Thyroid gland (tissue), 4 donors: ENCODE data around the gene PPP2R2C. TPM values are rescaled to one million over a fixed set of nuclear protein-coding genes. Genes with fewer than 3 reads are reported as not detected.

Experiments used
- DNase-seq, 2 donors: peaks; one replicate each; pipeline ENCODE4 v3.0.0-alpha.2; 2019
- H3K27ac ChIP-seq, 3 donors: fragments of 200-600 bp; sonication (generic); 1 replicate in 2 of 3; 2 replicates in 1 of 3; pipeline ENCODE4 v1.5.1; 2016 to 2019; ENCODE audit warnings: mild to moderate bottlenecking in 1 of 3, moderate library complexity in 1 of 3
- H3K27me3 ChIP-seq: fragments of 200-600 bp; sonication (generic); one replicate; pipeline ENCODE4 v1.5.1; 2019
- H3K36me3 ChIP-seq, 2 donors: fragments of 200-600 bp; sonication (generic); one replicate each; pipeline ENCODE4 v1.5.1; 2016 to 2019
- H3K4me1 ChIP-seq, 2 donors: fragments of 200-600 bp; sonication (generic); one replicate each; pipeline ENCODE4 v1.5.1; 2017 to 2019
- H3K4me3 ChIP-seq, 3 donors: fragments of 200-600 bp; sonication (generic); replicated peaks in 1 of 3; 1 replicate in 2 of 3; 2 replicates in 1 of 3; pipeline ENCODE4 v1.5.1; 2016; ENCODE audit warnings: mild to moderate bottlenecking in 1 of 3
- H3K9me3 ChIP-seq: fragments of 200-600 bp; sonication (generic); one replicate; pipeline ENCODE4 v1.5.1; 2017
- POLR2A ChIP-seq, 2 donors: fragments of 450-650 bp; IDR thresholded peaks; one replicate each; pipeline ENCODE4 v1.6.1; 2017; ENCODE audit warnings: antibody characterized with exemption in 2 of 2, mild to moderate bottlenecking in 2 of 2, moderate library complexity in 1 of 2
- whole genome bisulfite sequencing, 2 donors: methylation state at CpG; one replicate each; pipeline ENCODE4 v1.1.5; 2017; 5-methylcytosine and 5-hydroxymethylcytosine counted together
- intact Hi-C: fragments of 100-400 bp; cut with DNase I; formaldehyde crosslinking; loops from one replicate; pipeline ENCODE4 v1.15.1; 2023
- total RNA-seq, 4 donors: library from RNA; depleted of rRNA; stranded (reverse); fragments of >200 nt; gene quantifications; one replicate each; pipeline ENCODE4 v1.2.3, GENCODE V29; 2016
- TF ChIP-seq, protein P1 (sequence below), 6 experiments: fragments of 200-600 bp in 3 of 6; fragments of 450-650 bp in 3 of 6; sonication (generic) in 3 of 6; IDR thresholded peaks; one replicate each; pipeline ENCODE4 v1.5.1; 2016 to 2019; ENCODE audit warnings: antibody characterized with exemption in 6 of 6, mild to moderate bottlenecking in 2 of 6, inconsistent platforms in 1 of 6, moderate library complexity in 1 of 6

PPP2R2C gene
- total RNA-seq, 4 donors from 2014 or later, result 0.15 to 1.5 (median 0.33) TPM; not detected in 1

DNA sequence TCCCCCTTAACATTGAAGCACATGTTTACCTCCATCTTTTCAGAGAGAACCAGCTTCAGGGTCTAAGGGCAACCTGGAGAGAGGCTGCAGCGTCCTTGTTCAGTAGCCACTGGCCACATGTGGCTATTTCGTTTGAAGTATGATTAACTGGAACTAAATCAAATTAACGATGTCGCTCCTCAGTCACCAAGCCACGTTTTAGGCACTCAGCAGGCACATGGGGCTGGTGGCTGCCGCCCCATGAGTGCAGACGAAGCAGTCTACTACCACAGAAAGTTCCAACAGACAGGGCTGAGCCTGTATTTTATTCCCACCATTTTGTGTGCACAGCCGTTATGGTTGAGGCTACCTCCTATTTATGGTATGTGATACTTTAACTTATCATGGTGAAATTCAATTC is 103.4 kb downstream of the PPP2R2C start:
- Histone ChIP-seq H3K4me1 (no peaks in the 10 kb centered on the region), H3K4me3 (no peak overlapping the region), H3K27ac (no peak overlapping the region), H3K36me3 (no peaks in the 10 kb centered on the region), H3K9me3 (no peaks in the 10 kb centered on the region), H3K27me3 (no peaks in the 10 kb centered on the region)
- TF ChIP-seq POLR2A (IDR thresholded peaks at IDR 0.05), result no peak
- TF ChIP-seq, protein P1, sequence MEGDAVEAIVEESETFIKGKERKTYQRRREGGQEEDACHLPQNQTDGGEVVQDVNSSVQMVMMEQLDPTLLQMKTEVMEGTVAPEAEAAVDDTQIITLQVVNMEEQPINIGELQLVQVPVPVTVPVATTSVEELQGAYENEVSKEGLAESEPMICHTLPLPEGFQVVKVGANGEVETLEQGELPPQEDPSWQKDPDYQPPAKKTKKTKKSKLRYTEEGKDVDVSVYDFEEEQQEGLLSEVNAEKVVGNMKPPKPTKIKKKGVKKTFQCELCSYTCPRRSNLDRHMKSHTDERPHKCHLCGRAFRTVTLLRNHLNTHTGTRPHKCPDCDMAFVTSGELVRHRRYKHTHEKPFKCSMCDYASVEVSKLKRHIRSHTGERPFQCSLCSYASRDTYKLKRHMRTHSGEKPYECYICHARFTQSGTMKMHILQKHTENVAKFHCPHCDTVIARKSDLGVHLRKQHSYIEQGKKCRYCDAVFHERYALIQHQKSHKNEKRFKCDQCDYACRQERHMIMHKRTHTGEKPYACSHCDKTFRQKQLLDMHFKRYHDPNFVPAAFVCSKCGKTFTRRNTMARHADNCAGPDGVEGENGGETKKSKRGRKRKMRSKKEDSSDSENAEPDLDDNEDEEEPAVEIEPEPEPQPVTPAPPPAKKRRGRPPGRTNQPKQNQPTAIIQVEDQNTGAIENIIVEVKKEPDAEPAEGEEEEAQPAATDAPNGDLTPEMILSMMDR (IDR thresholded peaks at IDR 0.05), result no peak
- WGBS, 2 donors, result 68 to 77% methylated on average over 8 of the region's 8 CpGs
- DNase-seq, result no peak
- intact Hi-C loops, result no loop called here

DNA sequence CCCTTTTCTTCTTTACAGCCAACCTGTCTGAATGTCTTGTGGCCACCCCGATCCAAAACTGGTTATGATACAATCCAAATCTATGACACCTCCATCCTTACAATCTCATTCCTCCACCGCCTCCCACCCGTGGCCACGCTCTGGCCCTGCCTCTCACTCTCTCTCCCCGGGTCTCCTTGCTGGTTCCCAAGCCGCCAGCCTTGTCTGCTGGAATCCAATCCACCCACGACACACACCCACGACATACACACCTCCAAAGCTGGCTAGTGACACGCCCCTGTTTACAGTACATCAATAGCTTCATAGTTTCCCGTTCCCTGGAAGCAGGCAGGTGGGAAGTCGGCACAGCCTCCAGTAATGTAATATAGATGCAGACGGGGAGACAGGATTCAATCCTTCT is 103.8 kb downstream of the PPP2R2C start:
- WGBS, 2 donors, result 74 to 79% methylated on average over 12 of the region's 12 CpGs
- Histone ChIP-seq H3K4me3 (no peak overlapping the region), H3K9me3 (no peaks in the 10 kb centered on the region), H3K4me1 (no peaks in the 10 kb centered on the region), H3K27me3 (no peaks in the 10 kb centered on the region), H3K36me3 (no peaks in the 10 kb centered on the region), H3K27ac (no peak overlapping the region)
- TF ChIP-seq, protein P1 (IDR thresholded peaks at IDR 0.05), result no peak
- no peak for TF ChIP-seq POLR2A (IDR thresholded peaks at IDR 0.05)
- DNase-seq, result no peak
- intact Hi-C loops, result no loop called here

DNA sequence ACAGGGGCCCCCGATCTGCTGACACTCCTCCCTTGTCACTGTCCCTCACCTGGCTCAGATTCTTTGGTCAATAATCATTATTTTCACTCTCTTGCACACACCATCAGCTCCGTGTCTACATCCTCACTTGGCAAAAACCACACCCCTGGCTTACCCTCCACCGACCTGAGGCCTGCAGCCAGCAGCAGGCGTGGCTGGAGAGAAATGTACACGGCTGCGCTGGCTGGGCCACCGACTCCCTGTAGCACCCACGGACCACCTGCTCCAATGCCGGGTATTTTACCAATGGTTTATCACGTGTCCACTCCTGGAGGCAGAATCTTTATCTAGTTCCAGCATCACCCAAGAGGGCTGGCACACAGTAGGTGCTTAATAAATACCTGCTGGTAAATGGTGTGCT is 104.3 kb downstream of the PPP2R2C start:
- TF ChIP-seq, protein P1 (IDR thresholded peaks at IDR 0.05), result no peak
- TF ChIP-seq POLR2A (IDR thresholded peaks at IDR 0.05), result no peak
- intact Hi-C loops, result no loop called here
- no peaks in the 10 kb centered on the region for H3K27me3 ChIP-seq

DNA sequence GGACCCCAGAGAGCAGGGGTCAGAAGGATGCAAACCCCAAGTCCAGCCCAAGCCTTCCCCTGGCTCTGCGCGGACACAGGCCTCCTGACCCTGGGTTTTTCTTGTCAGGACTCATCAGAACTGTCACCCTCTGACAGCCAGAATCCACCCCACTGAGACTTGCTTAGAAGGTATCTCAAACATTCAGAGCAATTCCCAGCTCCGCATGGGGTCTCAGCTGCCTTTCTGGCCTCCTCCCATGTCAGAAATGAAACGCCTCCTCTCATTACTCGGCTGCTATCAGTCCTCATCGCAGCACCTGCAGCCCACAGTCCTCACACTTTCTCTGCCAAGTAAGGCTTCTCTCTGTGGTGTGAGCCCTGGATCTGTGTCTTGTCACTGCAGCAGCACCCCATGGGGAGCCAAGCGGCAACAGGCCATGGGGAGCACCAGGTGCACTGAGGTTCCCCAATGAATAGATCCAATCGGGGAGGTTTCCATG is 105.0 kb downstream of the PPP2R2C start:
- 18 to 21% methylated on average over 6 to 8 of the region's 8 CpGs for WGBS, 2 donors
- Histone ChIP-seq H3K9me3 (no peaks in the 10 kb centered on the region), H3K27me3 (no peaks in the 10 kb centered on the region), H3K36me3 (no peaks in the 10 kb centered on the region), H3K4me1 (no peaks in the 10 kb centered on the region), H3K27ac (no peak overlapping the region), H3K4me3 (no peak overlapping the region)
- TF ChIP-seq, protein P1 (IDR thresholded peaks at IDR 0.05), result no peak
- TF ChIP-seq POLR2A (IDR thresholded peaks at IDR 0.05), result no peak
- no peak for DNase-seq
- intact Hi-C loops, result no loop called here

More for the DNA sequence above, 104.3 kb downstream of the PPP2R2C start:
- Histone ChIP-seq H3K36me3 (no peaks in the 10 kb centered on the region), H3K9me3 (no peaks in the 10 kb centered on the region), H3K4me3 (no peak overlapping the region), H3K4me1 (no peaks in the 10 kb centered on the region), H3K27ac (no peak overlapping the region)
- no peak for DNase-seq
- whole genome bisulfite sequencing, 2 donors, result 64 to 75% methylated on average over 9 to 10 of the region's 10 CpGs

DNA sequence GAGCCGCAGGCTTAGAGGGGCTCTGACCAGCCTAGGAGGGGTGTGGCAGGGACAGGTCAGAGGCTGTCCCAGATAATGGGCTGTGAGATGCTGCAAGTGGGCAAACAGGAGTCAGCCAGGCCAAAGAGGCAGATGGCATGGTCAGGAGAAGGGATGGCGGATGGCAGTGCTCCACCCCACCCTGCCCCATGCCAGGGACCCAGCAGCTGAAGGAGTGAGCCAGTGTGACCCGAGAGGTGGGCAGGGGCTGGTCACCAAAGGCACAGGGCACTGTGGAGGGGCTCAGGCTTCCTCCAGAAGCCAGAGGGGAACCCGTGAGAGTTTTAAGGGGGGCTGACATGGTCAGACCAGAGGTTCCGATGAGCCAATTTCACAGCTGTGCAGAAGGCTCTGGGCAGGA is 105.8 kb downstream of the PPP2R2C start:
- no peaks in the 10 kb centered on the region for H3K27me3 ChIP-seq
- TF ChIP-seq, protein P1 (IDR thresholded peaks at IDR 0.05), result no peak
- no peak for TF ChIP-seq POLR2A (IDR thresholded peaks at IDR 0.05)
- H3K4me1 ChIP-seq, result no peaks in the 10 kb centered on the region
- WGBS, 2 donors, result 81 to 86% methylated on average over 5 of the region's 5 CpGs
- intact Hi-C loops, result no loop called here
- no peak overlapping the region for H3K4me3 ChIP-seq
- H3K9me3 ChIP-seq, result no peaks in the 10 kb centered on the region
- H3K27ac ChIP-seq, result no peak overlapping the region
- H3K36me3 ChIP-seq, result no peaks in the 10 kb centered on the region
- DNase-seq, result no peak
